HG03520 (cell line): Measurements from ENCODE around the gene TIMP1.

ENCODE experiments used
- ATAC-seq: cut with Tn5 transposase; IDR thresholded peaks from one replicate; pipeline ENCODE4 v1.9.1; 2021; ENCODE audit warnings: mild to moderate bottlenecking, moderate library complexity; ENCODE audit not compliant: unreplicated experiment

TIMP1 gene

GRCh38 chrX:47633689-47634590 lies 51.7 kb downstream of the TIMP1 start:
- ATAC-seq: no peak

GRCh38 chrX:47634871-47635575 lies 52.8 kb downstream of the TIMP1 start:
- ATAC-seq: no peak
